Spleen (tissue), 11 donors: Measurements from ENCODE around the gene DZANK1. TPM values are rescaled to one million over a fixed set of nuclear protein-coding genes. Genes with fewer than 3 reads are reported as not detected.

ENCODE experiments used
- DNase-seq: peaks from one replicate; pipeline ENCODE4 v3.0.0-alpha.2; 2020
- H3K27ac ChIP-seq, 8 donors: fragments of 200-600 bp; sonication (generic) in 7 of 8; 1 replicate in 4 of 8; 2 replicates in 4 of 8; pipeline versions ENCODE4 v1.5.0 to v1.8.0; 2016 to 2021; ENCODE audit warnings: inconsistent platforms in 4 of 8, mild to moderate bottlenecking in 4 of 8, moderate library complexity in 1 of 8
- H3K27me3 ChIP-seq, 7 donors: fragments of 200-600 bp; sonication (generic) in 6 of 7; replicated peaks in 1 of 7; 1 replicate in 4 of 7; 2 replicates in 3 of 7; pipeline versions ENCODE4 v1.5.0 to v1.8.0; 2016 to 2021; ENCODE audit warnings: inconsistent platforms in 3 of 7, mild to moderate bottlenecking in 1 of 7
- H3K36me3 ChIP-seq, 6 donors: fragments of 200-600 bp; sonication (generic) in 5 of 6; 1 replicate in 4 of 6; 2 replicates in 2 of 6; pipeline versions ENCODE4 v1.5.0 to v1.8.0; 2016 to 2021; ENCODE audit warnings: inconsistent platforms in 2 of 6
- H3K4me1 ChIP-seq, 6 donors: fragments of 200-600 bp; sonication (generic) in 5 of 6; 1 replicate in 3 of 6; 2 replicates in 3 of 6; pipeline versions ENCODE4 v1.5.0 to v1.8.0; 2016 to 2021; ENCODE audit warnings: inconsistent platforms in 3 of 6
- H3K4me3 ChIP-seq, 8 donors: fragments of 200-600 bp; sonication (generic) in 7 of 8; 1 replicate in 4 of 8; 2 replicates in 4 of 8; pipeline versions ENCODE4 v1.5.0 to v1.8.0; 2016 to 2021; ENCODE audit warnings: inconsistent platforms in 4 of 8, mild to moderate bottlenecking in 4 of 8, moderate library complexity in 2 of 8
- H3K9me3 ChIP-seq, 8 donors: fragments of 200-600 bp; sonication (generic) in 7 of 8; 1 replicate in 4 of 8; 2 replicates in 4 of 8; pipeline versions ENCODE4 v1.5.0 to v1.8.0; 2016 to 2021; ENCODE audit warnings: inconsistent platforms in 4 of 8
- CTCF ChIP-seq, 11 experiments: fragments of 200-600 bp in 7 of 11; fragments of 450-650 bp in 4 of 11; sonication (generic) in 4 of 11; IDR thresholded peaks in 8 of 11; conservative IDR thresholded peaks in 3 of 11; 1 replicate in 7 of 11; 2 replicates in 4 of 11; pipeline versions ENCODE4 v1.4.0 to v1.8.0; 2016 to 2021; ENCODE audit warnings: antibody characterized with exemption in 11 of 11, inconsistent platforms in 4 of 11, mild to moderate bottlenecking in 1 of 11
- POLR2A ChIP-seq, 3 donors: fragments of 450-650 bp; IDR thresholded peaks; one replicate each; pipeline ENCODE4 v1.5.1; 2017; ENCODE audit warnings: antibody characterized with exemption in 3 of 3, mild to moderate bottlenecking in 1 of 3
- POLR2AphosphoS5 ChIP-seq, 3 donors: sonication (generic); formaldehyde crosslinking; IDR thresholded peaks; one replicate each; pipeline ENCODE4 v1.5.1; 2017; ENCODE audit warnings: antibody characterized with exemption in 3 of 3
- WGBS, 5 donors: extraction: QIAGEN DNeasy Blood & Tissue Kit in 3 of 5; methylation state at CpG; one replicate each; pipeline versions ENCODE4 v1.1.5 to v1.1.7; 2013 to 2018; 5-methylcytosine and 5-hydroxymethylcytosine counted together
- intact Hi-C: fragments of 100-400 bp; cut with DNase I; formaldehyde crosslinking; loops from one replicate; pipeline ENCODE4 v1.15.0; 2023; ENCODE audit warnings: low total_unique reads
- polyA plus RNA-seq, 3 donors: library from polyadenylated mRNA; stranded (reverse); fragments of 200-250 nt; gene quantifications; one replicate each; pipeline ENCODE4 v1.2.1, GENCODE V29; 2013
- total RNA-seq, 7 donors: library from RNA; depleted of rRNA in 3 of 7; stranded (reverse); fragments of >200 nt in 3 of 7; fragmentation: NEBNext Ultra II Directional in 4 of 7; extraction: Animal tissue kit (Norgen Biotek cat#: 25700) in 4 of 7; gene quantifications; one replicate each; pipeline versions ENCODE4 v1.1.0 to v1.2.1, GENCODE V29; 2016 to 2021
- donor health status: healthy with polysubstance abuse.
- donor health status: DM: no; HTN: no; CAD: no; lungs with moderate emphysema.
- donor health status: DM: no; HTN: no; CAD: no.
- donor health status: Bipolar disorder and iron deficiency.
- donor health status: healthy.
- donor health status: DM: no; HTN: no; CAD: no.
- donor health status: DM: yes; HTN: yes; CAD: no.

DZANK1 gene
- total and polyA plus RNA-seq, 10 donors = 1.4 to 4.1 (median 2.2) TPM

GRCh38 chr20:18496042-18496441 lies 29.2 kb upstream of the DZANK1 start:
- Histone ChIP-seq H3K9me3 (no peaks in the 10 kb centered on the region), H3K27me3 (no peaks in the 10 kb centered on the region), H3K4me3 (peak overlapping the region in 7 of 8 donors; percentile 44 to 86 (median 73)), H3K27ac (no peak overlapping the region), H3K4me1 (peaks cover 7 to 31% (median 18%) of the 10 kb centered on the region in 6 donors), H3K36me3 (peaks cover 0 to 27% (median 20%) of the 10 kb centered on the region in 6 donors)
- intact Hi-C loops = no loop called here
- TF ChIP-seq POLR2AphosphoS5 (IDR thresholded peaks at IDR 0.05) = no peak
- no peak for TF ChIP-seq POLR2A (IDR thresholded peaks at IDR 0.05)
- TF ChIP-seq CTCF (IDR thresholded peaks at IDR 0.05 in 8 of 11, conservative IDR thresholded peaks at IDR 0.05 in 3 of 11) = no peak
- 39 to 47% (median 42%) methylated on average over 7 of the region's 7 CpGs for WGBS, 5 donors
- DNase-seq = no peak

- intact Hi-C loops = no loop called here
- no peak for DNase-seq
- Histone ChIP-seq H3K27ac (no peak overlapping the region), H3K9me3 (no peaks in the 10 kb centered on the region), H3K36me3 (peaks cover 2 to 96% (median 57%) of the 10 kb centered on the region in 6 donors), H3K27me3 (no peaks in the 10 kb centered on the region), H3K4me3 (no peak overlapping the region), H3K4me1 (peaks cover 0 to under 1% (median 0%) of the 10 kb centered on the region in 6 donors)
- 95 to 98% (median 97%) methylated on average over 3 of the region's 3 CpGs for WGBS, 5 donors
- TF ChIP-seq CTCF (IDR thresholded peaks at IDR 0.05 in 8 of 11, conservative IDR thresholded peaks at IDR 0.05 in 3 of 11) (no peak), POLR2AphosphoS5 (IDR thresholded peaks at IDR 0.05) (no peak), POLR2A (IDR thresholded peaks at IDR 0.05) (no peak)
These were observed 21.5 kb upstream of the DZANK1 start for GRCh38 chr20:18488301-18488700.

- H3K4me3 ChIP-seq = no peak overlapping the region
- TF ChIP-seq POLR2AphosphoS5 (IDR thresholded peaks at IDR 0.05) = no peak
- no peak for TF ChIP-seq CTCF (IDR thresholded peaks at IDR 0.05 in 8 of 11, conservative IDR thresholded peaks at IDR 0.05 in 3 of 11)
- no peak for TF ChIP-seq POLR2A (IDR thresholded peaks at IDR 0.05)
- no peaks in the 10 kb centered on the region for H3K27me3 ChIP-seq
- DNase-seq = no peak
- H3K36me3 ChIP-seq = peaks cover 2 to 98% (median 64%) of the 10 kb centered on the region in 6 donors
- no peak overlapping the region for H3K27ac ChIP-seq
- WGBS, 5 donors = 88 to 95% (median 95%) methylated on average over 4 of the region's 4 CpGs
- no peaks in the 10 kb centered on the region for H3K9me3 ChIP-seq
- intact Hi-C loops = no loop called here
- H3K4me1 ChIP-seq = no peaks in the 10 kb centered on the region
These were observed 14.8 kb upstream of the DZANK1 start for GRCh38 chr20:18481596-18481995.

- Histone ChIP-seq H3K9me3 (no peaks in the 10 kb centered on the region), H3K27me3 (no peaks in the 10 kb centered on the region), H3K27ac (no peak overlapping the region), H3K4me1 (no peaks in the 10 kb centered on the region), H3K36me3 (peaks cover 5 to 100% (median 75%) of the 10 kb centered on the region in 6 donors), H3K4me3 (no peak overlapping the region)
- DNase-seq = no peak
- TF ChIP-seq POLR2AphosphoS5 (IDR thresholded peaks at IDR 0.05) (no peak), CTCF (IDR thresholded peaks at IDR 0.05 in 8 of 11, conservative IDR thresholded peaks at IDR 0.05 in 3 of 11) (no peak), POLR2A (IDR thresholded peaks at IDR 0.05) (no peak)
- intact Hi-C loops = no loop called here
- WGBS, 5 donors = 88 to 100% (median 96%) methylated on average over 1 of the region's 1 CpG
These were observed 11.0 kb upstream of the DZANK1 start for GRCh38 chr20:18477821-18478220.
